H1 (cell line): ENCODE results near the gene BBS5. TPM values are rescaled to one million over a fixed set of nuclear protein-coding genes. Genes with fewer than 3 reads are reported as not detected.

Experiments used
- CTCF ChIA-PET: fragments of 300-600 bp; sonication (Branson Sonifier 250); formaldehyde crosslinking; loops from one replicate; lab custom pipeline; 2021; ENCODE audit not compliant: partially characterized antibody; lab: Charles Lee
- POLR2A ChIA-PET: fragments of 300-600 bp; sonication (Branson Sonifier 250); formaldehyde crosslinking; loops from one replicate; lab custom pipeline; 2021; ENCODE audit warnings: inconsistent platforms; ENCODE audit not compliant: partially characterized antibody; lab: Charles Lee
- DNase-seq, 2 experiments: peaks; one replicate each; pipeline versions ENCODE4 v3.0.0 to v3.0.0-alpha.2; 2010 to 2022; ENCODE audit warnings: low spot score in 2 of 2, low read depth in 1 of 2, mixed read lengths in 1 of 2
- FAIRE-seq: peaks from 2 replicates; lab custom pipeline; 2011; peaks lifted over from hg19 to GRCh38; lab: Jason Lieb, UNC
- H2AFZ ChIP-seq: 2 replicates; pipeline ENCODE4 v1.8.1; 2012; ENCODE audit warnings: low read length, inconsistent platforms
- H2AK5ac ChIP-seq: 2 replicates; pipeline ENCODE4 v1.6.1; 2013; ENCODE audit warnings: low read depth, low read length
- H2BK120ac ChIP-seq: replicated peaks from 2 replicates; pipeline ENCODE3; 2013; ENCODE audit warnings: low read depth, low read length, inconsistent platforms
- H2BK12ac ChIP-seq: 2 replicates; pipeline ENCODE4 v1.6.1; 2013; ENCODE audit warnings: low read depth, low read length
- H2BK15ac ChIP-seq: 2 replicates; pipeline ENCODE4 v1.6.1; 2013; ENCODE audit warnings: low read length
- H2BK20ac ChIP-seq: 2 replicates; pipeline ENCODE4 v1.6.1; 2013; ENCODE audit warnings: low read length
- H2BK5ac ChIP-seq: 2 replicates; pipeline ENCODE4 v1.6.1; 2013; ENCODE audit warnings: low read depth, low read length
- H3K14ac ChIP-seq: 2 replicates; pipeline ENCODE4 v1.6.1; 2013; ENCODE audit warnings: inconsistent platforms; ENCODE audit not compliant: insufficient read length
- H3K18ac ChIP-seq: 2 replicates; pipeline ENCODE4 v1.6.1; 2013; ENCODE audit warnings: low read length; ENCODE audit errors: extremely low read depth
- H3K23ac ChIP-seq: 2 replicates; pipeline ENCODE4 v1.6.1; 2013; ENCODE audit warnings: inconsistent platforms; ENCODE audit not compliant: insufficient read length
- H3K23me2 ChIP-seq: 2 replicates; pipeline ENCODE4 v1.6.1; 2013; ENCODE audit warnings: low read depth, low read length
- H3K27ac ChIP-seq: 2 replicates; pipeline ENCODE4 v1.6.1; 2011; ENCODE audit warnings: low read depth, low read length, inconsistent platforms
- H3K27me3 ChIP-seq, 4 experiments: replicated peaks in 1 of 4; 1 replicate in 1 of 4; 2 replicates in 3 of 4; pipeline versions ENCODE4 v1.6.1 to v1.8.1; 2011 to 2013; ENCODE audit warnings: low read length in 3 of 4, mild to moderate bottlenecking in 3 of 4, inconsistent platforms in 2 of 4, mixed read lengths in 2 of 4, moderate library complexity in 1 of 4; ENCODE audit not compliant: control insufficient read depth in 3 of 4, insufficient read depth in 3 of 4; ENCODE audit errors: extremely low read depth in 1 of 4
- H3K36me3 ChIP-seq, 4 experiments: 2 replicates each; pipeline versions ENCODE4 v1.6.1 to v1.8.1; 2011 to 2013; ENCODE audit warnings: mild to moderate bottlenecking in 4 of 4, low read length in 3 of 4, moderate library complexity in 2 of 4, control low read depth in 1 of 4, inconsistent platforms in 1 of 4; ENCODE audit not compliant: insufficient read depth in 4 of 4, control insufficient read depth in 2 of 4
- H3K4ac ChIP-seq: replicated peaks from 2 replicates; pipeline ENCODE3; 2013; ENCODE audit warnings: low read length, low read depth, mixed read lengths, inconsistent platforms; ENCODE audit not compliant: insufficient read length
- H3K4me1 ChIP-seq, 4 experiments: replicated peaks in 1 of 4; 1 replicate in 1 of 4; 2 replicates in 3 of 4; pipeline versions ENCODE4 v1.6.1 to v1.8.1; 2011 to 2013; ENCODE audit warnings: low read length in 3 of 4, inconsistent platforms in 2 of 4, mixed read lengths in 1 of 4; ENCODE audit not compliant: insufficient read depth in 4 of 4, control insufficient read depth in 3 of 4
- H3K4me2 ChIP-seq, 2 experiments: 2 replicates each; pipeline versions ENCODE4 v1.6.1 to v1.8.1; 2011 to 2013; ENCODE audit warnings: low read depth in 2 of 2, low read length in 2 of 2, control low read depth in 1 of 2, inconsistent platforms in 1 of 2, mild to moderate bottlenecking in 1 of 2; ENCODE audit not compliant: insufficient read depth in 1 of 2
- H3K4me3 ChIP-seq, 4 experiments: fragments of 200-600, 300-600 bp in 1 of 4; sonication (generic), shearing (Covaris generic), sonication (Bioruptor Twin) in 1 of 4; 2 replicates each; pipeline versions ENCODE4 v1.5.1 to v1.8.1; 2011 to 2016; ENCODE audit warnings: low read length in 4 of 4, low read depth in 3 of 4, control low read depth in 2 of 4, inconsistent platforms in 2 of 4, mild to moderate bottlenecking in 2 of 4, mixed read lengths in 1 of 4, moderate library complexity in 1 of 4; ENCODE audit not compliant: insufficient read depth in 2 of 4; ENCODE audit errors: extremely low read depth in 1 of 4
- H3K56ac ChIP-seq: replicated peaks from 2 replicates; pipeline ENCODE3; 2013; ENCODE audit warnings: low read depth, mild to moderate bottlenecking, mixed read lengths, low read length, inconsistent platforms; ENCODE audit not compliant: insufficient read length
- H3K79me1 ChIP-seq: 2 replicates; pipeline ENCODE4 v1.6.1; 2013; ENCODE audit warnings: low read depth, low read length, control low read depth
- H3K79me2 ChIP-seq, 2 experiments: 2 replicates each; pipeline versions ENCODE4 v1.6.1 to v1.8.1; 2012 to 2013; ENCODE audit warnings: low read length in 2 of 2, mild to moderate bottlenecking in 2 of 2, inconsistent platforms in 1 of 2; ENCODE audit not compliant: insufficient read depth in 2 of 2, control insufficient read depth in 1 of 2
- H3K9ac ChIP-seq, 4 experiments: replicated peaks in 1 of 4; 1 replicate in 1 of 4; 2 replicates in 3 of 4; pipeline versions ENCODE4 v1.6.1 to v1.8.1; 2011 to 2013; ENCODE audit warnings: low read depth in 3 of 4, low read length in 3 of 4, control low read depth in 2 of 4, mild to moderate bottlenecking in 2 of 4, moderate library complexity in 2 of 4, inconsistent platforms in 1 of 4; ENCODE audit errors: extremely low read depth in 1 of 4
- H3K9me3 ChIP-seq, 2 experiments: 2 replicates each; pipeline versions ENCODE4 v1.6.1 to v1.8.1; 2012 to 2013; ENCODE audit warnings: mild to moderate bottlenecking in 2 of 2, moderate library complexity in 2 of 2, control low read depth in 1 of 2, inconsistent platforms in 1 of 2, low read depth in 1 of 2, low read length in 1 of 2, mixed read lengths in 1 of 2; ENCODE audit not compliant: insufficient read depth in 2 of 2
- H4K20me1 ChIP-seq, 2 experiments: replicated peaks in 1 of 2; 2 replicates each; pipeline versions ENCODE3 to v1.8.1; 2011 to 2013; ENCODE audit warnings: inconsistent platforms in 2 of 2, low read length in 2 of 2, mild to moderate bottlenecking in 1 of 2; ENCODE audit not compliant: insufficient read depth in 2 of 2, control insufficient read depth in 1 of 2
- H4K5ac ChIP-seq: 2 replicates; pipeline ENCODE4 v1.6.1; 2013; ENCODE audit warnings: low read length, low read depth, mixed read lengths, inconsistent platforms; ENCODE audit not compliant: insufficient read length
- H4K8ac ChIP-seq: 2 replicates; pipeline ENCODE4 v1.8.0; 2013; ENCODE audit warnings: mild to moderate bottlenecking, moderate library complexity, low read length, inconsistent platforms; ENCODE audit not compliant: insufficient read depth; ENCODE audit errors: extremely low read depth
- H4K91ac ChIP-seq: replicated peaks from 2 replicates; pipeline ENCODE3; 2013; ENCODE audit warnings: low read length, mixed read lengths, inconsistent platforms; ENCODE audit not compliant: insufficient read length
- CREB1 ChIP-seq: IDR thresholded peaks from 2 replicates; pipeline ENCODE4 v1.6.1; 2012; ENCODE audit warnings: inconsistent platforms
- ZNF274 ChIP-seq: IDR thresholded peaks from 2 replicates; pipeline ENCODE4 v1.7.0; 2012; ENCODE audit warnings: low read length, borderline replicate concordance; ENCODE audit errors: extremely low read depth
- WGBS, 2 experiments: shearing (Covaris generic) in 1 of 2; methylation state at CpG; one replicate each; pipeline versions ENCODE4 v1.1.6 to v1.1.7; 2013 to 2015; ENCODE audit warnings: low lambda C conversion rate in 2 of 2, mixed read lengths in 2 of 2, inconsistent platforms in 1 of 2, low coverage in 1 of 2, missing lambda C conversion rate in 1 of 2; ENCODE audit not compliant: insufficient replicate concordance in 2 of 2, insufficient coverage in 1 of 2, insufficient read length in 1 of 2; ENCODE audit errors: extremely low coverage in 1 of 2, missing lambda C conversion rate in 1 of 2; 5-methylcytosine and 5-hydroxymethylcytosine counted together
- polyA plus RNA-seq, 7 experiments: library from polyadenylated mRNA; depleted of rRNA in 3 of 7; stranded (reverse) in 5 of 7; unstranded in 2 of 7; fragments of >200 nt in 5 of 7; fragments of 200-250 nt in 2 of 7; gene quantifications; 1 replicate in 5 of 7; 2 replicates in 1 of 7; 4 replicates in 1 of 7; pipeline versions ENCODE4 v1.2.1 to v1.2.3, GENCODE V29; 2011 to 2013; ENCODE audit warnings: missing spikeins in 2 of 7, mixed read lengths in 2 of 7
- total RNA-seq: library from RNA; stranded (reverse); fragmentation: NEBNext Ultra II Directional; extraction: Animal tissue kit (Norgen Biotek cat#: 25700); gene quantifications from 2 replicates; pipeline ENCODE4 v1.2.1, GENCODE V29; 2021

Gene BBS5
- total and polyA plus RNA-seq, 2 of the 8 experiments (the other 6 are each of a cell fraction or from before 2014, with no cell fraction given) = 0.20 to 0.36 TPM

GRCh38 chr2:169510496-169510895, 31.2 kb downstream of the BBS5 start:
- ChIA-PET CTCF (no interaction called here), POLR2A (no interaction called here)
- no peak overlapping the region for H2BK15ac ChIP-seq
- no peak overlapping the region for H3K4me2 ChIP-seq
- no peaks in the 10 kb centered on the region; a peak in 1 of 8 replicates for H3K36me3 ChIP-seq
- no peak overlapping the region for H4K8ac ChIP-seq
- no peak overlapping the region for H3K14ac ChIP-seq
- H2BK5ac ChIP-seq = no peak overlapping the region
- peaks cover 0 to 2% of the 10 kb centered on the region in 2 experiments; a peak in 1 of 4 replicates for H3K9me3 ChIP-seq
- FAIRE-seq (no peak), DNase-seq (no peak)
- H3K79me2 ChIP-seq = no peaks in the 10 kb centered on the region
- no peaks in the 10 kb centered on the region for H3K23me2 ChIP-seq
- H2AFZ ChIP-seq = no peak overlapping the region
- TF ChIP-seq ZNF274 (no peak), CREB1 (0 out of 2 replicates have a peak, but pooled peaks have one; percentile 25)
- no peak overlapping the region for H2BK120ac ChIP-seq
- H2AK5ac ChIP-seq = no peak overlapping the region
- H2BK20ac ChIP-seq = no peak overlapping the region
- H3K4me3 ChIP-seq = no peak overlapping the region
- no peak overlapping the region for H3K56ac ChIP-seq
- no peak overlapping the region for H3K27ac ChIP-seq
- no peak overlapping the region for H4K5ac ChIP-seq
- H3K4ac ChIP-seq = no peak overlapping the region
- 85% methylated on average over 4 of the region's 4 CpGs; no CpG with 5 or more reads in 1 of the 2 experiments for WGBS, 2 experiments
- H3K4me1 ChIP-seq = peaks cover 0 to 2% (median 0%) of the 10 kb centered on the region in 4 experiments; a peak in 2 of 7 replicates
- no peak overlapping the region for H4K91ac ChIP-seq
- no peak overlapping the region for H3K18ac ChIP-seq
- H2BK12ac ChIP-seq = no peak overlapping the region
- no peak overlapping the region for H3K23ac ChIP-seq
- no peaks in the 10 kb centered on the region for H3K27me3 ChIP-seq
- H3K79me1 ChIP-seq = no peaks in the 10 kb centered on the region
- H4K20me1 ChIP-seq = no peaks in the 10 kb centered on the region
- no peak overlapping the region for H3K9ac ChIP-seq
